OCI-LY3 (cell line): ENCODE results near the gene FUOM.

ENCODE experiments used
- EZH2phosphoT487 ChIP-seq: fragments of 200-600 bp; shearing (Covaris generic); IDR thresholded peaks from 2 replicates; pipeline ENCODE4 v1.6.1; 2018; ENCODE audit warnings: antibody characterized with exemption, mixed run types, low read depth
- TF ChIP-seq, protein P1 (sequence below): fragments of 200-600, 300-600 bp; sonication (generic); IDR thresholded peaks from 2 replicates; pipeline ENCODE4 v1.5.1; 2014; ENCODE audit warnings: antibody characterized with exemption, low read length, low read depth

DNA sequence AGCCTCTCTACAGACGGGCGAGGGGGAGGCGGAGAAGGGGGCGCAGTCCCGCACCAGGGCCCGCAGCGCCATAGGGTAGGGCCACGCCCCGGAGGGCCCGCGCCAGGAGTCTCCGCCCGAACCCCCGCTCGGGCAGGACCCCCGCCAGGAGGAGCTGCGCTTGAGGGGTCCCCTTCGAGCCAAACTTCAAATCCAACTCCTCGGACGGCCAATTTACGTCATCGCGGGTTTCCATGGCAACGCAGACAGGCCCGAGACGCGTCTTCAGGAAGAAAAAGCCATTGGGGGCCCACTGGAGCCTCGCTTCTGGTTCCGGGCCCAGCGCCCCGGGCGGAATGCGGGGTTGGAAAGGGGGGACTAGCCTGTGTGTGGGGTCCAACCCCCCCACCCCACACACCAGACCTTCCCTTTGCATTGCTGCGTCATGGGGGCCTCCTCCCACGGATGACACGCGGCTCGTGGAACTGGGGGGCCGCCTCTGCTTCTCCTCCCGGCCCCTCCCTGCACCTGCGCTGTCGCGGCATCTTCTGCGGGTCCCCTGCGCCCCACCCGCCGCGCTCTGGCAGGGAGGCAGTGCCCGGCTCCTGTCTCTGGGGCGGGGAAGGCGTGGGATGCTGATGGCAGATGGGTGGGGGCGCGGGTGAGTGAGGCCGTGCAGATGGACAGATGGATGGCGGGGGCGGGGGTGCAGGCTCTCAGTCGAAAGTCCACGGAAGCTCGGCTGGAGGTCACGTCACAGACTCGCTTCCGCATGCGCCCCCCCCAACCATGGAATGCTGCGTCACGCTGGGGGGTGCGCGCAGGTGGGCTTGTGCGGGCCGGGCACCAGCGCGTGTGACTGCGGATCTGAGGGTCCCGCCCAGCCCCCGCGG, 22.3 kb downstream of the FUOM start:
- TF ChIP-seq, protein P1, sequence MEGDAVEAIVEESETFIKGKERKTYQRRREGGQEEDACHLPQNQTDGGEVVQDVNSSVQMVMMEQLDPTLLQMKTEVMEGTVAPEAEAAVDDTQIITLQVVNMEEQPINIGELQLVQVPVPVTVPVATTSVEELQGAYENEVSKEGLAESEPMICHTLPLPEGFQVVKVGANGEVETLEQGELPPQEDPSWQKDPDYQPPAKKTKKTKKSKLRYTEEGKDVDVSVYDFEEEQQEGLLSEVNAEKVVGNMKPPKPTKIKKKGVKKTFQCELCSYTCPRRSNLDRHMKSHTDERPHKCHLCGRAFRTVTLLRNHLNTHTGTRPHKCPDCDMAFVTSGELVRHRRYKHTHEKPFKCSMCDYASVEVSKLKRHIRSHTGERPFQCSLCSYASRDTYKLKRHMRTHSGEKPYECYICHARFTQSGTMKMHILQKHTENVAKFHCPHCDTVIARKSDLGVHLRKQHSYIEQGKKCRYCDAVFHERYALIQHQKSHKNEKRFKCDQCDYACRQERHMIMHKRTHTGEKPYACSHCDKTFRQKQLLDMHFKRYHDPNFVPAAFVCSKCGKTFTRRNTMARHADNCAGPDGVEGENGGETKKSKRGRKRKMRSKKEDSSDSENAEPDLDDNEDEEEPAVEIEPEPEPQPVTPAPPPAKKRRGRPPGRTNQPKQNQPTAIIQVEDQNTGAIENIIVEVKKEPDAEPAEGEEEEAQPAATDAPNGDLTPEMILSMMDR, result no peak
- TF ChIP-seq EZH2phosphoT487, result no peak
